IMR-90 (cell line): Measurements from ENCODE around the gene ANKRD6. TPM values are rescaled to one million over a fixed set of nuclear protein-coding genes. Genes with fewer than 3 reads are reported as not detected.

Experiments
- ATAC-seq: fragments of 200-7000 bp; cut with Tn5 transposase; 2 replicates; pipeline ENCODE4 v1.9.1; 2020; ENCODE audit warnings: low read depth, mild to moderate bottlenecking, moderate library complexity
- BruUV-seq: library from RNA; stranded (reverse); fragments of 400-500 nt; replicated peaks from 2 replicates; lab custom pipeline; 2021; lab: Mats Ljungman, UMichigan
- CTCF ChIA-PET: fragments of 300-600 bp; formaldehyde crosslinking; extraction: SDS; loops from one replicate; lab custom pipeline; 2021; ENCODE audit warnings: antibody characterized with exemption; lab: Yijun Ruan, JAX
- POLR2A ChIA-PET: fragments of 300-600 bp; sonication (Branson Sonifier 250); formaldehyde crosslinking; loops from one replicate; lab custom pipeline; 2022; ENCODE audit warnings: antibody characterized with exemption; ENCODE audit not compliant: unreplicated experiment; lab: Charles Lee
- DNase-seq: peaks from one replicate; pipeline ENCODE4 v3.0.0; 2013
- H2AFZ ChIP-seq: replicated peaks from 2 replicates; pipeline ENCODE3; 2013; ENCODE audit warnings: low read length, mild to moderate bottlenecking; ENCODE audit not compliant: poor library complexity
- H2AK5ac ChIP-seq: 2 replicates; pipeline ENCODE4 v1.6.1; 2013; ENCODE audit warnings: low read depth, low read length, inconsistent platforms
- H2AK9ac ChIP-seq: replicated peaks from 2 replicates; pipeline ENCODE3; 2013; ENCODE audit warnings: mild to moderate bottlenecking, low read depth, low read length, moderate library complexity; ENCODE audit not compliant: poor library complexity
- H2BK120ac ChIP-seq: 2 replicates; pipeline ENCODE4 v1.6.1; 2013; ENCODE audit warnings: low read depth, low read length, inconsistent platforms
- H2BK15ac ChIP-seq: 3 replicates; pipeline ENCODE4 v1.6.1; 2013; ENCODE audit warnings: low read depth, low read length, inconsistent platforms
- H2BK20ac ChIP-seq: 2 replicates; pipeline ENCODE4 v1.6.1; 2013; ENCODE audit warnings: low read depth, mild to moderate bottlenecking, inconsistent platforms, low read length, moderate library complexity
- H2BK5ac ChIP-seq: 2 replicates; pipeline ENCODE4 v1.6.1; 2013; ENCODE audit warnings: mild to moderate bottlenecking, low read depth, low read length, inconsistent platforms; ENCODE audit not compliant: poor library complexity, severe bottlenecking
- H3K14ac ChIP-seq: replicated peaks from 2 replicates; pipeline ENCODE4 v1.6.1; 2013; ENCODE audit warnings: low read depth, low read length, inconsistent platforms
- H3K18ac ChIP-seq: 2 replicates; pipeline ENCODE4 v1.6.1; 2013; ENCODE audit warnings: low read depth, low read length, control low read depth
- H3K23ac ChIP-seq: 2 replicates; pipeline ENCODE4 v1.6.1; 2013; ENCODE audit warnings: low read depth, low read length, inconsistent platforms
- H3K27ac ChIP-seq: 2 replicates; pipeline ENCODE4 v1.5.1; 2013; ENCODE audit warnings: mild to moderate bottlenecking, control low read depth, low read length; ENCODE audit not compliant: insufficient read depth
- H3K27me3 ChIP-seq: 2 replicates; pipeline ENCODE4 v1.6.1; 2013; ENCODE audit warnings: low read length; ENCODE audit not compliant: control insufficient read depth, insufficient read depth
- H3K36me3 ChIP-seq: 2 replicates; pipeline ENCODE4 v1.6.1; 2013; ENCODE audit warnings: low read length, mixed read lengths; ENCODE audit not compliant: control insufficient read depth, insufficient read depth
- H3K4ac ChIP-seq: 2 replicates; pipeline ENCODE4 v1.6.1; 2013; ENCODE audit warnings: low read depth, low read length, inconsistent platforms
- H3K4me1 ChIP-seq: 2 replicates; pipeline ENCODE4 v1.6.1; 2013; ENCODE audit warnings: low read length, mixed read lengths; ENCODE audit not compliant: control insufficient read depth, insufficient read depth
- H3K4me2 ChIP-seq: 2 replicates; pipeline ENCODE4 v1.6.1; 2013; ENCODE audit warnings: low read depth, mild to moderate bottlenecking, control low read depth, low read length, moderate library complexity
- H3K4me3 ChIP-seq: 2 replicates; pipeline ENCODE4 v1.5.1; 2013; ENCODE audit warnings: low read depth, mild to moderate bottlenecking, control low read depth, low read length, moderate library complexity; ENCODE audit not compliant: insufficient read depth
- H3K56ac ChIP-seq: 2 replicates; pipeline ENCODE4 v1.6.1; 2013; ENCODE audit warnings: low read length, inconsistent platforms; ENCODE audit not compliant: insufficient read depth; ENCODE audit errors: extremely low read depth
- H3K79me1 ChIP-seq, 2 experiments: 2 replicates each; pipeline ENCODE4 v1.6.1; 2013; ENCODE audit warnings: low read length in 2 of 2, inconsistent platforms in 1 of 2, low read depth in 1 of 2
- H3K9ac ChIP-seq: 2 replicates; pipeline ENCODE4 v1.6.1; 2013; ENCODE audit warnings: low read depth, low read length, control low read depth
- H3K9me1 ChIP-seq: 2 replicates; pipeline ENCODE4 v1.6.1; 2013; ENCODE audit warnings: low read length, inconsistent platforms; ENCODE audit not compliant: insufficient read depth
- H3K9me3 ChIP-seq: 2 replicates; pipeline ENCODE4 v1.6.1; 2013; ENCODE audit warnings: low read length; ENCODE audit not compliant: control insufficient read depth, insufficient read depth
- H4K20me1 ChIP-seq: 2 replicates; pipeline ENCODE4 v1.6.1; 2013; ENCODE audit warnings: low read length, inconsistent platforms; ENCODE audit not compliant: insufficient read depth
- H4K5ac ChIP-seq: 2 replicates; pipeline ENCODE4 v1.6.1; 2013; ENCODE audit warnings: mild to moderate bottlenecking, low read depth, low read length, control low read depth
- H4K8ac ChIP-seq, 2 experiments: 2 replicates each; pipeline ENCODE4 v1.6.1; 2013; ENCODE audit warnings: low read depth in 2 of 2, low read length in 2 of 2, control low read depth in 1 of 2, inconsistent platforms in 1 of 2
- H4K91ac ChIP-seq: 2 replicates; pipeline ENCODE4 v1.6.1; 2013; ENCODE audit warnings: low read depth, low read length, inconsistent platforms; ENCODE audit not compliant: insufficient read depth
- CTCF ChIP-seq: conservative IDR thresholded peaks from 2 replicates; pipeline ENCODE4 v1.5.1; 2012; ENCODE audit warnings: mild to moderate bottlenecking, low read depth, low read length, improper control_type of control experiment
- MAFK ChIP-seq: IDR thresholded peaks from 2 replicates; pipeline ENCODE4 v1.6.1; 2012; ENCODE audit warnings: low read depth, low read length, improper control_type of control experiment
- WGBS, 2 experiments: methylation state at CpG; one replicate each; pipeline versions ENCODE4 v1.1.5 to v1.1.7; 2013; ENCODE audit warnings: missing lambda C conversion rate in 2 of 2; ENCODE audit not compliant: insufficient read length in 1 of 2; ENCODE audit errors: extremely low coverage in 2 of 2; 5-methylcytosine and 5-hydroxymethylcytosine counted together
- dilution Hi-C: fragments of 300-500 bp; cut with HindIII; formaldehyde crosslinking; loops from one replicate; pipeline ENCODE4 v1.14.3; 2018; ENCODE audit warnings: low sequenced_read_pairs; ENCODE audit not compliant: unreplicated experiment
- in situ Hi-C: fragments of 300-500 bp; cut with MboI; formaldehyde crosslinking; loops from 3 replicates; pipeline ENCODE4 v1.14.3; 2019; ENCODE audit warnings: low sequenced_read_pairs, inconsistent platforms, mixed read lengths
- intact Hi-C: fragments of 100-400 bp; cut with micrococcal nuclease; formaldehyde crosslinking; loops from 2 replicates; pipeline ENCODE4 v1.10.0; 2022
- polyA plus RNA-seq, 3 experiments: library from polyadenylated mRNA; depleted of rRNA; stranded (reverse); fragments of >200 nt; gene quantifications; 2 replicates each; pipeline ENCODE4 v1.2.3, GENCODE V29; 2012; ENCODE audit warnings: low replicate concordance in 1 of 3
- total RNA-seq: library from RNA; depleted of rRNA; stranded (reverse); fragments of >200 nt; gene quantifications from 2 replicates; pipeline ENCODE4 v1.2.3, GENCODE V29; 2012

ANKRD6 gene
- total and polyA plus RNA-seq, 2 of the 4 experiments (the other 2 are of a cell fraction): 0.12 to 0.18 TPM

- H3K23ac ChIP-seq: no peak overlapping the region; the same call in 1 of the 2 replicates
- H3K4me1 ChIP-seq: peaks cover 3% of the 10 kb centered on the region; the same call in 1 of the 2 replicates
- peak overlapping the region; percentile 39; the same call in 1 of the 2 replicates for H3K4me2 ChIP-seq
- H4K91ac ChIP-seq: no peak overlapping the region
- H3K4ac ChIP-seq: no peak overlapping the region; the same call in 1 of the 2 replicates
- no peak overlapping the region for H4K8ac ChIP-seq
- H3K4me3 ChIP-seq: no peak overlapping the region
- H3K36me3 ChIP-seq: peaks cover 51% of the 10 kb centered on the region
- no peak overlapping the region for H2BK20ac ChIP-seq
- H3K79me1 ChIP-seq: no peaks in the 10 kb centered on the region
- CTCF ChIA-PET: no interaction called here
- ATAC-seq: peak; percentile 79
- WGBS, 2 experiments: 0% methylated on average over 1 of the region's 7 CpGs; no CpG with 5 or more reads in 1 of the 2 experiments
- dilution Hi-C loops: no loop called here
- no peak overlapping the region for H3K14ac ChIP-seq
- no peak overlapping the region for H4K5ac ChIP-seq
- peak; percentile 89 for TF ChIP-seq MAFK
- no peak for TF ChIP-seq CTCF
- no peak overlapping the region for H2AK9ac ChIP-seq
- intact Hi-C loops: no loop called here
- no peak overlapping the region for H2AK5ac ChIP-seq
- no peak overlapping the region for H2BK5ac ChIP-seq
- POLR2A ChIA-PET: no interaction called here
- no peak overlapping the region for H3K56ac ChIP-seq
- no peaks in the 10 kb centered on the region for H4K20me1 ChIP-seq
- H3K9me3 ChIP-seq: no peaks in the 10 kb centered on the region
- no peak overlapping the region for H3K9ac ChIP-seq
- DNase-seq: peak; percentile 84
- no peak overlapping the region for H2BK15ac ChIP-seq
- H3K27me3 ChIP-seq: no peaks in the 10 kb centered on the region
- H3K18ac ChIP-seq: no peak overlapping the region
- no peak overlapping the region for H2BK120ac ChIP-seq
- in situ Hi-C loops: no loop called here
- H3K27ac ChIP-seq: peak overlapping the region; percentile 20; the same call in 1 of the 2 replicates
- no TSS peak for BruUV-seq
- H2AFZ ChIP-seq: no peak overlapping the region
- H3K9me1 ChIP-seq: peaks cover 5% of the 10 kb centered on the region
Observed at GRCh38 chr6:89675949-89676748, 243.2 kb downstream of the ANKRD6 start.
